ENCODE results near the gene ZSCAN5A. TPM values are rescaled to one million over a fixed set of nuclear protein-coding genes. Genes with fewer than 3 reads are reported as not detected.

Gene ZSCAN5A
- polyA plus RNA-seq, 1 of the 3 experiments (the other 2 are of a cell fraction) = 6.8 TPM

- 81% methylated on average over 4 of the region's 4 CpGs for WGBS (ENCODE audit: low lambda C conversion rate)
- no peak for DNase-seq
- no peaks in the 10 kb centered on the region for H3K79me2 ChIP-seq (ENCODE audit: insufficient read depth)
- no peak overlapping the region for H2AFZ ChIP-seq (ENCODE audit: low read depth)
- peaks cover 4 to 15% of the 10 kb centered on the region in 2 experiments for H3K36me3 ChIP-seq (replicated peaks in 1 of 2; ENCODE audit: control insufficient read depth in 1 of 2, insufficient read depth in 2 of 2, low read length in 1 of 2)
- no peaks in the 10 kb centered on the region for H3F3A ChIP-seq (replicated peaks; ENCODE audit: insufficient read depth)
- H3K4me1 ChIP-seq (ENCODE audit: control insufficient read depth in 1 of 2, insufficient read depth in 2 of 2, low read depth in 1 of 2, low read length in 1 of 2) = no peaks in the 10 kb centered on the region
- no peak overlapping the region for H3K4me2 ChIP-seq
- H3K4me3 ChIP-seq (ENCODE audit: low read depth in 2 of 2, low read length in 1 of 2) = no peak overlapping the region
- H3K27ac ChIP-seq (ENCODE audit: low read depth in 2 of 2, low read length in 1 of 2) = no peak overlapping the region
- ChIA-PET CTCF (interaction anchor here (1.1 kb wide), 1 partner anchor 39 kb away, joined by 3 read pairs; no protein-coding TSS in a partner anchor), POLR2A (no interaction called here)
- H4K20me1 ChIP-seq (ENCODE audit: insufficient read depth) = no peaks in the 10 kb centered on the region
- H3K9me3 ChIP-seq = no peaks in the 10 kb centered on the region
- H3K27me3 ChIP-seq (ENCODE audit: insufficient read depth) = no peaks in the 10 kb centered on the region
- TF ChIP-seq, protein P1, sequence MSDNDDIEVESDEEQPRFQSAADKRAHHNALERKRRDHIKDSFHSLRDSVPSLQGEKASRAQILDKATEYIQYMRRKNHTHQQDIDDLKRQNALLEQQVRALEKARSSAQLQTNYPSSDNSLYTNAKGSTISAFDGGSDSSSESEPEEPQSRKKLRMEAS (IDR thresholded peaks at IDR 0.05; ENCODE audit: low read depth) = no peak
- TF ChIP-seq, protein P2, sequence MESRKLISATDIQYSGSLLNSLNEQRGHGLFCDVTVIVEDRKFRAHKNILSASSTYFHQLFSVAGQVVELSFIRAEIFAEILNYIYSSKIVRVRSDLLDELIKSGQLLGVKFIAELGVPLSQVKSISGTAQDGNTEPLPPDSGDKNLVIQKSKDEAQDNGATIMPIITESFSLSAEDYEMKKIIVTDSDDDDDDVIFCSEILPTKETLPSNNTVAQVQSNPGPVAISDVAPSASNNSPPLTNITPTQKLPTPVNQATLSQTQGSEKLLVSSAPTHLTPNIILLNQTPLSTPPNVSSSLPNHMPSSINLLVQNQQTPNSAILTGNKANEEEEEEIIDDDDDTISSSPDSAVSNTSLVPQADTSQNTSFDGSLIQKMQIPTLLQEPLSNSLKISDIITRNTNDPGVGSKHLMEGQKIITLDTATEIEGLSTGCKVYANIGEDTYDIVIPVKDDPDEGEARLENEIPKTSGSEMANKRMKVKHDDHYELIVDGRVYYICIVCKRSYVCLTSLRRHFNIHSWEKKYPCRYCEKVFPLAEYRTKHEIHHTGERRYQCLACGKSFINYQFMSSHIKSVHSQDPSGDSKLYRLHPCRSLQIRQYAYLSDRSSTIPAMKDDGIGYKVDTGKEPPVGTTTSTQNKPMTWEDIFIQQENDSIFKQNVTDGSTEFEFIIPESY (IDR thresholded peaks at IDR 0.05; ENCODE audit: borderline replicate concordance, low read depth) = no peak
- TF ChIP-seq YY1 (IDR thresholded peaks at IDR 0.05; ENCODE audit: low read depth) (no peak), MEF2A (IDR thresholded peaks at IDR 0.05; ENCODE audit: borderline replicate concordance, low read depth) (no peak), POLR2AphosphoS5 (IDR thresholded peaks at IDR 0.05; ENCODE audit: low read depth, low read length) (no peak), ELF1 (IDR thresholded peaks at IDR 0.05) (no peak)
- H3K9me2 ChIP-seq = no peaks in the 10 kb centered on the region
- no peak overlapping the region for H3K9ac ChIP-seq
Observed at GRCh38 chr19:56294549-56294948, 20.1 kb downstream of the ZSCAN5A start.

- ChIA-PET CTCF (interaction anchor here (1.0 kb wide), 1 partner anchor 41 kb away, joined by 3 read pairs; no protein-coding TSS in a partner anchor), POLR2A (no interaction called here)
- Histone ChIP-seq H3K9ac (no peak overlapping the region), H3K27me3 (ENCODE audit: insufficient read depth) (no peaks in the 10 kb centered on the region), H3K9me2 (no peaks in the 10 kb centered on the region), H3K79me2 (ENCODE audit: insufficient read depth) (no peaks in the 10 kb centered on the region), H3K4me1 (ENCODE audit: control insufficient read depth in 1 of 2, insufficient read depth in 2 of 2, low read depth in 1 of 2, low read length in 1 of 2) (no peaks in the 10 kb centered on the region), H4K20me1 (ENCODE audit: insufficient read depth) (no peaks in the 10 kb centered on the region), H3K4me3 (ENCODE audit: low read depth in 2 of 2, low read length in 1 of 2) (no peak overlapping the region), H3K4me2 (no peak overlapping the region), H2AFZ (ENCODE audit: low read depth) (no peak overlapping the region), H3K9me3 (no peaks in the 10 kb centered on the region), H3K36me3 (replicated peaks in 1 of 2; ENCODE audit: control insufficient read depth in 1 of 2, insufficient read depth in 2 of 2, low read length in 1 of 2) (peaks cover 4 to 11% of the 10 kb centered on the region in 2 experiments), H3F3A (replicated peaks; ENCODE audit: insufficient read depth) (no peaks in the 10 kb centered on the region), H3K27ac (ENCODE audit: low read depth in 2 of 2, low read length in 1 of 2) (no peak overlapping the region)
- no peak for DNase-seq
- TF ChIP-seq MXI1 (IDR thresholded peaks at IDR 0.05; ENCODE audit: low read depth, low read length) = no peak
- TF ChIP-seq, protein P1 (IDR thresholded peaks at IDR 0.05; ENCODE audit: low read depth) = no peak
- 95% methylated on average over 6 of the region's 6 CpGs for WGBS (ENCODE audit: low lambda C conversion rate)
Observed at GRCh38 chr19:56291867-56292266, 22.8 kb downstream of the ZSCAN5A start.

DNA sequence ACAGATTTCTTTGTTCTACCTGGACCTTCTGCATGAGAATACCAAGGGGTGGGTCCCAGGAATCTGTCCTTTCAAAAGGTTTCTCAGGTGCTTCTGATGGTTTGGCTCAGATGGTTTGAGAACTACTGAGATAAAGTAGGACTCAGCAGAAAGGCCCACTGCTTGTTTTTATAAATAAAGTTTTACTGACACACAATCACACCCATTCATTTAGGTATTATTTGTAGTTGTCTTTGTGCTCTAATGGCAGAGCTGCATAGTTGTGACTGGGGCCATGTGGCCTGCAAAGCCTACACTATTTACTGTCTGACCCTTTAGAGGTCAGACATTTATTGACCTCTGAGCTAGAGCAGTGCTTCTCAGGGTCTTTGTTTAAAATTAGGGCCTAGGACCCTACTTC lies 24.5 kb downstream of the ZSCAN5A start:
- no peak for DNase-seq
- TF ChIP-seq USF1 (IDR thresholded peaks at IDR 0.05; ENCODE audit: borderline replicate concordance, low read depth) = no peak
- TF ChIP-seq ELF1 (IDR thresholded peaks at IDR 0.05) = no peak
- TF ChIP-seq RFX5 (IDR thresholded peaks at IDR 0.05; ENCODE audit: low read length) = no peak
- no peak overlapping the region for H3K27ac ChIP-seq (ENCODE audit: low read depth in 2 of 2, low read length in 1 of 2)
- no peak overlapping the region for H3K9ac ChIP-seq
- POLR2A ChIA-PET = no interaction called here
- no peaks in the 10 kb centered on the region for H3F3A ChIP-seq (replicated peaks; ENCODE audit: insufficient read depth)
- no peaks in the 10 kb centered on the region for H3K9me3 ChIP-seq
- H3K36me3 ChIP-seq (replicated peaks in 1 of 2; ENCODE audit: control insufficient read depth in 1 of 2, insufficient read depth in 2 of 2, low read length in 1 of 2) = peaks cover 4 to 11% of the 10 kb centered on the region in 2 experiments
- H3K4me2 ChIP-seq = no peak overlapping the region
- no peaks in the 10 kb centered on the region for H3K79me2 ChIP-seq (ENCODE audit: insufficient read depth)
- no peaks in the 10 kb centered on the region for H3K27me3 ChIP-seq (ENCODE audit: insufficient read depth)
- H2AFZ ChIP-seq (ENCODE audit: low read depth) = no peak overlapping the region
- no peaks in the 10 kb centered on the region for H3K9me2 ChIP-seq
- no peaks in the 10 kb centered on the region for H3K4me1 ChIP-seq (ENCODE audit: control insufficient read depth in 1 of 2, insufficient read depth in 2 of 2, low read depth in 1 of 2, low read length in 1 of 2)
- H4K20me1 ChIP-seq (ENCODE audit: insufficient read depth) = no peaks in the 10 kb centered on the region
- CTCF ChIA-PET = no interaction called here
- no peak overlapping the region for H3K4me3 ChIP-seq (ENCODE audit: low read depth in 2 of 2, low read length in 1 of 2)
